DND-41 (cell line): ENCODE data around the gene GLIS2.
"Not testable (repeated sequence)": the region's sequence is repeated elsewhere in the genome, so short reads cannot be mapped to it uniquely, and the experiment has no call there.

Source experiments
- ATAC-seq: fragments of 200-7000 bp; cut with Tn5 transposase; 3 replicates; pipeline ENCODE4 v1.9.1; 2021; ENCODE audit warnings: low read depth; ENCODE audit not compliant: insufficient read depth
- DNase-seq: peaks from one replicate; pipeline ENCODE4 v3.0.0-alpha.2; 2020
- H2AFZ ChIP-seq: 2 replicates; pipeline ENCODE4 v1.6.0; 2012; ENCODE audit warnings: low read depth, low read length
- H3K27ac ChIP-seq: 2 replicates; pipeline ENCODE4 v1.5.1; 2012; ENCODE audit warnings: low read length, inconsistent platforms
- H3K27me3 ChIP-seq: fragments of 200-600 bp; sonication (generic); 2 replicates; pipeline ENCODE4 v1.6.0; 2012; ENCODE audit warnings: low read length, mild to moderate bottlenecking, inconsistent platforms; ENCODE audit not compliant: insufficient read depth, poor library complexity
- H3K36me3 ChIP-seq: 2 replicates; pipeline ENCODE4 v1.5.1; 2012; ENCODE audit warnings: low read length, inconsistent platforms; ENCODE audit not compliant: insufficient read depth
- H3K4me1 ChIP-seq: 2 replicates; pipeline ENCODE4 v1.5.1; 2012; ENCODE audit warnings: mild to moderate bottlenecking, low read length; ENCODE audit not compliant: insufficient read depth
- H3K4me2 ChIP-seq: 2 replicates; pipeline ENCODE4 v1.6.0; 2012; ENCODE audit warnings: mild to moderate bottlenecking, moderate library complexity, low read length, inconsistent platforms; ENCODE audit not compliant: insufficient read depth
- H3K4me3 ChIP-seq, 2 experiments: fragments of 200-600 bp in 1 of 2; shearing (Covaris generic) in 1 of 2; 2 replicates each; pipeline ENCODE4 v1.5.1; 2012 to 2016; ENCODE audit warnings: inconsistent platforms in 2 of 2, low read length in 2 of 2, mild to moderate bottlenecking in 2 of 2, low read depth in 1 of 2, moderate library complexity in 1 of 2
- H3K79me2 ChIP-seq: 2 replicates; pipeline ENCODE4 v1.6.0; 2012; ENCODE audit warnings: low read length, inconsistent platforms; ENCODE audit not compliant: insufficient read depth
- H3K9ac ChIP-seq: 2 replicates; pipeline ENCODE4 v1.6.0; 2012; ENCODE audit warnings: low read depth, mild to moderate bottlenecking, inconsistent platforms, low read length, moderate library complexity
- H3K9me3 ChIP-seq: 2 replicates; pipeline ENCODE4 v1.5.1; 2012; ENCODE audit warnings: low read length, moderate library complexity, mild to moderate bottlenecking, inconsistent platforms; ENCODE audit not compliant: insufficient read depth, severe bottlenecking
- H4K20me1 ChIP-seq: 2 replicates; pipeline ENCODE4 v1.6.0; 2012; ENCODE audit warnings: low read length; ENCODE audit not compliant: insufficient read depth
- EZH2 ChIP-seq: IDR thresholded peaks from 3 replicates; pipeline ENCODE4 v1.6.1; 2012; ENCODE audit warnings: borderline replicate concordance, low read depth, mild to moderate bottlenecking, moderate library complexity, low read length, inconsistent platforms; ENCODE audit not compliant: severe bottlenecking
- TF ChIP-seq, protein P1 (sequence below): IDR thresholded peaks from 2 replicates; pipeline ENCODE4 v1.5.1; 2012; ENCODE audit warnings: borderline replicate concordance, low read length, moderate library complexity, mild to moderate bottlenecking; ENCODE audit not compliant: poor library complexity, severe bottlenecking; ENCODE audit errors: extremely low read depth

The GLIS2 gene

DNA sequence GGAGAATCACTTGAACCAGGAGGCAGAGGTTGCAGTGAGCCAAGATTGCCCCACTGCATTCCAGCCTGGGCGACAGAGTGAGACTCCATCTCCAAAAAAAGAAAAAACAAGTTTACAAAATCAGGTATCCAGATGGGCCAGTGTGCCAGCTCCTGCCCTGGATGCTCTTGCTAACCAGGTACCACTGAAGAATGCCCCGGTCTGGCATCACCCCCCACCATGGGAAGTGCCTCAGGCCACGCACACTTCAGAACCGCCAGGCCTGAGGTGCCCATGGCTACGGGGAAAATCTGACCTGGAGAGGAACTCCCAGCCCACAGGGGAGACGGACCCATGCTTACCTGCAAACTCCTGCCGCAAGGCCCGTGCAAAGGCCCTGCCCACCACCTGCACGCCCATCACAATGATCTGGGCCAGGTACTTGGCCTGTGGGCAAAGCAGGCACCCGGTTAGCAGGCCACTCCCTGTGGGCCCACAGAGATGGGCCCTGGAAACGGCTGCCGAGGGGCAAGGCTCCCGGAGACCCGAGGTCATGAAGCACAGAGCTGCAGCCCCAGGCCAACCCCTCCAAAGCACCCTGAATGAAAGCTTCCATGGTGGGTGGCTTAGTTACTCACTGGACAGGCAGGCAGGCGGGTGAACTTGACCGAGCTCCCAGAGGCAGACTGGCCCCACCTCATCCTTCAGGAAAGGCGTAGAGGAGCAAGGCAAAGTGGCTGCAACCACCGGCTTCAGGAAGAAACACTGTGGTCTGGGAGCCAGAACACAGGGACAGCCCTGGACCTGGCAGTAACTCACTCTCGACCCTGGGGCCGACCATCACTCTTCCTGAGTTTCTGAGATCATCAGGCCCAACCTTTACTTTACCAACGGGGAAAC, 27.2 kb downstream of the GLIS2 start:
- Histone ChIP-seq H3K9ac (no peak overlapping the region), H3K9me3 (no peaks in the 10 kb centered on the region), H3K79me2 (peaks cover 55% of the 10 kb centered on the region), H3K36me3 (peaks cover 54% of the 10 kb centered on the region), H3K27me3 (no peaks in the 10 kb centered on the region), H3K27ac (no peak overlapping the region), H2AFZ (no peak overlapping the region), H3K4me1 (peaks cover 7% of the 10 kb centered on the region; the same call in 1 of the 2 replicates), H3K4me3 (no peak overlapping the region), H4K20me1 (peaks cover 73% of the 10 kb centered on the region), H3K4me2 (no peak overlapping the region)
- ATAC-seq (no peak), DNase-seq (no peak)
- TF ChIP-seq EZH2, result no peak
- TF ChIP-seq, protein P1, sequence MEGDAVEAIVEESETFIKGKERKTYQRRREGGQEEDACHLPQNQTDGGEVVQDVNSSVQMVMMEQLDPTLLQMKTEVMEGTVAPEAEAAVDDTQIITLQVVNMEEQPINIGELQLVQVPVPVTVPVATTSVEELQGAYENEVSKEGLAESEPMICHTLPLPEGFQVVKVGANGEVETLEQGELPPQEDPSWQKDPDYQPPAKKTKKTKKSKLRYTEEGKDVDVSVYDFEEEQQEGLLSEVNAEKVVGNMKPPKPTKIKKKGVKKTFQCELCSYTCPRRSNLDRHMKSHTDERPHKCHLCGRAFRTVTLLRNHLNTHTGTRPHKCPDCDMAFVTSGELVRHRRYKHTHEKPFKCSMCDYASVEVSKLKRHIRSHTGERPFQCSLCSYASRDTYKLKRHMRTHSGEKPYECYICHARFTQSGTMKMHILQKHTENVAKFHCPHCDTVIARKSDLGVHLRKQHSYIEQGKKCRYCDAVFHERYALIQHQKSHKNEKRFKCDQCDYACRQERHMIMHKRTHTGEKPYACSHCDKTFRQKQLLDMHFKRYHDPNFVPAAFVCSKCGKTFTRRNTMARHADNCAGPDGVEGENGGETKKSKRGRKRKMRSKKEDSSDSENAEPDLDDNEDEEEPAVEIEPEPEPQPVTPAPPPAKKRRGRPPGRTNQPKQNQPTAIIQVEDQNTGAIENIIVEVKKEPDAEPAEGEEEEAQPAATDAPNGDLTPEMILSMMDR, result no peak

DNA sequence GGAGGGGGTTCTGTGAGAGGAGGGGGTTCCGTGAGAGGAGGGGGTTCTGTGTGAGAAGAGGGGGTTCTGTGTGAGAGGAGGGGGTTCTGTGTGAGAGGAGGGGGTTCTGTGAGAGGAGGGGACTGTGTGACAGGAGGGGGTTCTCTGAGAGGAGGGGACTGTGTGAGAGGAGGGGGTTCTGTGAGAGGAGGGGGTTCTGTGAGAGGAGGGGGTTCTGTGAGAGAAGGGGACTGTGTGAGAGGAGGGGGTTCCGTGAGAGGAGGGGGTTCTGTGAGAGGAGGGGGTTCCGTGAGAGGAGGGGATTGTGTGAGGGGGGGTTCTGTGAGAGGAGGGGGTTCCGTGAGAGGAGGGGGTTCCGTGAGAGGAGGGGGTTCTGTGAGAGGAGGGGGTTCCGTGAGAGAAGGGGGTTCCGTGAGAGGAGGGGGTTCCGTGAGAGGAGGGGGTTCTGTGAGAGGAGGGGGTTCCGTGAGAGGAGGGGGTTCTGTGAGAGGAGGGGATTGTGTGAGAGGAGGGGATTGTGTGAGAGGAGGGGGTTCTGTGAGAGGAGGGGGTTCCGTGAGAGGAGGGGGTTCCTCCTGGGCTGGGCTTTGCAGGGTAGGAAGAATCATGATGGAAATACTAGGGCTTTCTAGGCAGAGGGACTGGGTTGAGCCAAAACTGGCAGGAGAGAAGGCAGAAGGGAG, 28.6 kb downstream of the GLIS2 start:
- H3K79me2 ChIP-seq, result peaks cover 68% of the 10 kb centered on the region

DNA sequence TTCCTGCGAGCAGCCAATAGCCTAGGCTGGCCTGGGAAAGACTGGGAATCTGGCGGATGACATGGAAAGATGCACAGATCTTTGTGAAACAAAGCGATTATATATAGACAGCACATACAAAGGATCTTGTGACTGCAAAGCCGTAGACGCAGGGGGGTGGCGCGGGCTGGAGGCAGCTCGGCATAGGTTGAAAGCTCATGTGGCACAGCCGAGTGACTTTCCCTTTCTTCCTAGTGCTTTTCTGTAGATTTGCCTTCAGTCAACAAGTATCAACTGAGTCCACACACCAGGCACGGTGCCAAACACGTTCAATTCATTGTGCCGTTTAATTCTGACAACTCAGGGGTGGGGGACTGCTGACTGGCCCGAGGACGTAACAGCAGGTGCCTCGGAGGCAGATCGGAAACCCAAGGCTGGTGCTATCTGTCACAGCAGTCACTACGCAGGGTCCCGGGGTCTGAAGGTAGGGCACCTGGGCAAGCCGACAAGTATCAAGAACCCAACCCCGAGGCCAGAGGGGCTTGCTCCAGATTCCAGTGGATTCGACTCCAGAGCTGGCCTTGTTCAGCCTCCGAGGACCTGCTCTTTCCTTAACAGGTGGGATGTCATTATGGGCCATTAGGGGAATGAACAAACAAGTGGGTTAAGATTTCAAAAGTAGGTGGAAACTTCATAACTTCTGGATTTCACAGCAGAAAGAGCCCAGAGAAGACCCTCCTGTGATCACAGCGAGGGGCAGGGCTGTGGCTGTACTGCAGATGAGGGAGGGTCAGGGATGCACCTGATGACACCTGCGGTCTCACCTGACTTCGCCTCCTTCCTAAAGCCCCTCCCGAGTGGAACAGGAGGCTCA, 29.3 kb downstream of the GLIS2 start:
- Histone ChIP-seq H3K27ac (no peak overlapping the region), H3K9me3 (no peaks in the 10 kb centered on the region), H3K79me2 (peaks cover 75% of the 10 kb centered on the region), H3K9ac (no peak overlapping the region), H3K4me1 (peaks cover 18% of the 10 kb centered on the region), H2AFZ (no peak overlapping the region), H3K4me3 (no peak overlapping the region), H3K4me2 (no peak overlapping the region), H3K36me3 (peaks cover 45% of the 10 kb centered on the region), H3K27me3 (no peaks in the 10 kb centered on the region), H4K20me1 (peaks cover 69% of the 10 kb centered on the region)
- TF ChIP-seq, protein P1, result no peak
- no peak for TF ChIP-seq EZH2
- ATAC-seq (no peak), DNase-seq (no peak)

More for the DNA sequence above, 28.6 kb downstream of the GLIS2 start:
- not testable (repeated sequence) for H3K9me3 ChIP-seq, H3K4me2 ChIP-seq, DNase-seq, H3K4me3 ChIP-seq, ATAC-seq, H2AFZ ChIP-seq, H3K27me3 ChIP-seq, H3K9ac ChIP-seq, H3K27ac ChIP-seq
- Histone ChIP-seq H4K20me1 (peaks cover 69% of the 10 kb centered on the region), H3K36me3 (peaks cover 49% of the 10 kb centered on the region), H3K4me1 (peaks cover 11% of the 10 kb centered on the region)
